ENCODE measurements around the gene PRR5. TPM values are rescaled to one million over a fixed set of nuclear protein-coding genes. Genes with fewer than 3 reads are reported as not detected.

PRR5 gene
- total and polyA plus RNA-seq, 2 experiments from 2014 or later: 15.3 to 31.4 TPM

- H2AFZ ChIP-seq: no peak overlapping the region
- Mint-ChIP-seq H3K9me3 (no peaks in the 10 kb centered on the region), H3K27me3 (ENCODE audit: insufficient read depth, low read depth, poor library complexity) (peaks cover 11% of the 10 kb centered on the region), H3K4me3 (no peak overlapping the region), H3K27ac (no peak overlapping the region), H3K36me3 (ENCODE audit: low read depth) (no peaks in the 10 kb centered on the region; the same call in 1 of the 3 replicates), H3K4me1 (peaks cover 23% of the 10 kb centered on the region; the same call in 2 of the 3 replicates)
- no peak overlapping the region for H3K4me2 ChIP-seq
- H3K27me3 ChIP-seq (ENCODE audit: insufficient read depth): no peaks in the 10 kb centered on the region
- TF ChIP-seq JUNB (IDR thresholded peaks at IDR 0.05; ENCODE audit: unreplicated experiment): no peak
- TF ChIP-seq POLR2AphosphoS5 (IDR thresholded peaks at IDR 0.05; ENCODE audit: low read depth): no peak
- no peak for TF ChIP-seq ZNF331 (CRISPR knock-in tag; IDR thresholded peaks at IDR 0.05; ENCODE audit: low read depth)
- TF ChIP-seq CREB1 (CRISPR knock-in tag; IDR thresholded peaks at IDR 0.05; ENCODE audit: low read depth): no peak
- TF ChIP-seq, protein P1, sequence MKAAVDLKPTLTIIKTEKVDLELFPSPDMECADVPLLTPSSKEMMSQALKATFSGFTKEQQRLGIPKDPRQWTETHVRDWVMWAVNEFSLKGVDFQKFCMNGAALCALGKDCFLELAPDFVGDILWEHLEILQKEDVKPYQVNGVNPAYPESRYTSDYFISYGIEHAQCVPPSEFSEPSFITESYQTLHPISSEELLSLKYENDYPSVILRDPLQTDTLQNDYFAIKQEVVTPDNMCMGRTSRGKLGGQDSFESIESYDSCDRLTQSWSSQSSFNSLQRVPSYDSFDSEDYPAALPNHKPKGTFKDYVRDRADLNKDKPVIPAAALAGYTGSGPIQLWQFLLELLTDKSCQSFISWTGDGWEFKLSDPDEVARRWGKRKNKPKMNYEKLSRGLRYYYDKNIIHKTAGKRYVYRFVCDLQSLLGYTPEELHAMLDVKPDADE (IDR thresholded peaks at IDR 0.05): no peak
- TF ChIP-seq, protein P2, sequence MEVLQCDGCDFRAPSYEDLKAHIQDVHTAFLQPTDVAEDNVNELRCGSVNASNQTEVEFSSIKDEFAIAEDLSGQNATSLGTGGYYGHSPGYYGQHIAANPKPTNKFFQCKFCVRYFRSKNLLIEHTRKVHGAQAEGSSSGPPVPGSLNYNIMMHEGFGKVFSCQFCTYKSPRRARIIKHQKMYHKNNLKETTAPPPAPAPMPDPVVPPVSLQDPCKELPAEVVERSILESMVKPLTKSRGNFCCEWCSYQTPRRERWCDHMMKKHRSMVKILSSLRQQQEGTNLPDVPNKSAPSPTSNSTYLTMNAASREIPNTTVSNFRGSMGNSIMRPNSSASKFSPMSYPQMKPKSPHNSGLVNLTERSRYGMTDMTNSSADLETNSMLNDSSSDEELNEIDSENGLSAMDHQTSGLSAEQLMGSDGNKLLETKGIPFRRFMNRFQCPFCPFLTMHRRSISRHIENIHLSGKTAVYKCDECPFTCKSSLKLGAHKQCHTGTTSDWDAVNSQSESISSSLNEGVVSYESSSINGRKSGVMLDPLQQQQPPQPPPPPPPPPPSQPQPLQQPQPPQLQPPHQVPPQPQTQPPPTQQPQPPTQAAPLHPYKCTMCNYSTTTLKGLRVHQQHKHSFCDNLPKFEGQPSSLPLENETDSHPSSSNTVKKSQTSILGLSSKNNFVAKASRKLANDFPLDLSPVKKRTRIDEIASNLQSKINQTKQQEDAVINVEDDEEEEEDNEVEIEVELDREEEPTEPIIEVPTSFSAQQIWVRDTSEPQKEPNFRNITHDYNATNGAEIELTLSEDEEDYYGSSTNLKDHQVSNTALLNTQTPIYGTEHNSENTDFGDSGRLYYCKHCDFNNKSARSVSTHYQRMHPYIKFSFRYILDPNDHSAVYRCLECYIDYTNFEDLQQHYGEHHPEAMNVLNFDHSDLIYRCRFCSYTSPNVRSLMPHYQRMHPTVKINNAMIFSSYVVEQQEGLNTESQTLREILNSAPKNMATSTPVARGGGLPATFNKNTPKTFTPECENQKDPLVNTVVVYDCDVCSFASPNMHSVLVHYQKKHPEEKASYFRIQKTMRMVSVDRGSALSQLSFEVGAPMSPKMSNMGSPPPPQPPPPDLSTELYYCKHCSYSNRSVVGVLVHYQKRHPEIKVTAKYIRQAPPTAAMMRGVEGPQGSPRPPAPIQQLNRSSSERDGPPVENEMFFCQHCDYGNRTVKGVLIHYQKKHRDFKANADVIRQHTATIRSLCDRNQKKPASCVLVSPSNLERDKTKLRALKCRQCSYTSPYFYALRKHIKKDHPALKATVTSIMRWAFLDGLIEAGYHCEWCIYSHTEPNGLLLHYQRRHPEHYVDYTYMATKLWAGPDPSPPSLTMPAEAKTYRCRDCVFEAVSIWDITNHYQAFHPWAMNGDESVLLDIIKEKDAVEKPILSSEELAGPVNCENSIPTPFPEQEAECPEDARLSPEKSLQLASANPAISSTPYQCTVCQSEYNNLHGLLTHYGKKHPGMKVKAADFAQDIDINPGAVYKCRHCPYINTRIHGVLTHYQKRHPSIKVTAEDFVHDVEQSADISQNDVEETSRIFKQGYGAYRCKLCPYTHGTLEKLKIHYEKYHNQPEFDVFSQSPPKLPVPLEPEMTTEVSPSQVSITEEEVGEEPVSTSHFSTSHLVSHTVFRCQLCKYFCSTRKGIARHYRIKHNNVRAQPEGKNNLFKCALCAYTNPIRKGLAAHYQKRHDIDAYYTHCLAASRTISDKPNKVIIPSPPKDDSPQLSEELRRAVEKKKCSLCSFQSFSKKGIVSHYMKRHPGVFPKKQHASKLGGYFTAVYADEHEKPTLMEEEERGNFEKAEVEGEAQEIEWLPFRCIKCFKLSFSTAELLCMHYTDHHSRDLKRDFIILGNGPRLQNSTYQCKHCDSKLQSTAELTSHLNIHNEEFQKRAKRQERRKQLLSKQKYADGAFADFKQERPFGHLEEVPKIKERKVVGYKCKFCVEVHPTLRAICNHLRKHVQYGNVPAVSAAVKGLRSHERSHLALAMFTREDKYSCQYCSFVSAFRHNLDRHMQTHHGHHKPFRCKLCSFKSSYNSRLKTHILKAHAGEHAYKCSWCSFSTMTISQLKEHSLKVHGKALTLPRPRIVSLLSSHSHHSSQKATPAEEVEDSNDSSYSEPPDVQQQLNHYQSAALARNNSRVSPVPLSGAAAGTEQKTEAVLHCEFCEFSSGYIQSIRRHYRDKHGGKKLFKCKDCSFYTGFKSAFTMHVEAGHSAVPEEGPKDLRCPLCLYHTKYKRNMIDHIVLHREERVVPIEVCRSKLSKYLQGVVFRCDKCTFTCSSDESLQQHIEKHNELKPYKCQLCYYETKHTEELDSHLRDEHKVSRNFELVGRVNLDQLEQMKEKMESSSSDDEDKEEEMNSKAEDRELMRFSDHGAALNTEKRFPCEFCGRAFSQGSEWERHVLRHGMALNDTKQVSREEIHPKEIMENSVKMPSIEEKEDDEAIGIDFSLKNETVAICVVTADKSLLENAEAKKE (CRISPR knock-in tag; IDR thresholded peaks at IDR 0.05): no peak
- no peak for TF ChIP-seq ZNF114 (CRISPR knock-in tag; IDR thresholded peaks at IDR 0.05)
- TF ChIP-seq STAT1 (IDR thresholded peaks at IDR 0.05; ENCODE audit: unreplicated experiment): no peak
- no peak for TF ChIP-seq CTCF (conservative IDR thresholded peaks at IDR 0.05; ENCODE audit: low read depth in 2 of 2)
- TF ChIP-seq NANOG (IDR thresholded peaks at IDR 0.05; ENCODE audit: borderline replicate concordance): no peak
- no peak for TF ChIP-seq EZH2phosphoT487 (IDR thresholded peaks at IDR 0.05; ENCODE audit: unreplicated experiment)
- TF ChIP-seq REST (IDR thresholded peaks at IDR 0.05; ENCODE audit: unreplicated experiment): no peak
- TF ChIP-seq EZH2 (IDR thresholded peaks at IDR 0.05; ENCODE audit: low read depth, unreplicated experiment): no peak
- DNase-seq (ENCODE audit: low spot score) (no peak), ATAC-seq (no peak)
- no peak overlapping the region for H3K27ac ChIP-seq (ENCODE audit: low read depth)
- peaks cover 12% of the 10 kb centered on the region; the same call in 1 of the 2 replicates for H3K4me1 ChIP-seq (ENCODE audit: insufficient read depth)
- H3K79me2 ChIP-seq (replicated peaks; ENCODE audit: insufficient read depth): no peaks in the 10 kb centered on the region
- H3F3A ChIP-seq (replicated peaks; ENCODE audit: low read depth): peaks cover 4% of the 10 kb centered on the region
- H4K20me1 ChIP-seq (replicated peaks; ENCODE audit: insufficient read depth): no peaks in the 10 kb centered on the region
- no peaks in the 10 kb centered on the region for H3K9me2 ChIP-seq (ENCODE audit: insufficient read depth)
- H3K4me3 ChIP-seq: no peak overlapping the region
- H3K36me3 ChIP-seq (ENCODE audit: insufficient read depth): no peaks in the 10 kb centered on the region
These were observed 32.3 kb downstream of the PRR5 start for GRCh38 chr22:44734278-44734677.

Data from GM23338 (cell line).